NOMO-1 (cell line): ENCODE results near the gene GPHN.

Source experiments
- DNase-seq, 2 experiments: peaks; one replicate each; lab custom pipeline; 2025; ENCODE audit not compliant: unreplicated experiment in 2 of 2; lab: John Stamatoyannopoulos, UW

Gene GPHN

GRCh38 chr14:67192366-67192765 lies 684.4 kb downstream of the GPHN start:
- no peak for DNase-seq

DNA sequence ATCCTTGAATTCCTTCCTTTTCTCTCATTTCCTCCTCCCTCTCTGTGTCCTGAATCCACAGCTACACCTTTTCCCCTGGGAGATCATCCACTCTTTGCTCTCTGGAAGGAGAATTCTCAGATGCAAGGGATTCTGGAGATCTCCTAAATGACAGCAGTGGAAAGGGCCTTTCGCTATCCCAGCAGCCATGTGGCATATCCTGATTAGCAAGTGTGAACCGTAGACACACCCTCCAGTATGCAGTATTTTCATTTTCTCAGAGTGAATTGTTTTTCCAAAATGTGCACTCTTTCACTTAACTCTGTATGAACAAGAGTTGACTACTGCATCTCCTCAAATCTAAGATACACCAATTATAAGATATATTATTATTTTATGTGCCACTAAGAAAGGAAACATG lies 687.3 kb downstream of the GPHN start:
- no peak for DNase-seq

- DNase-seq, result no peak
Observed at GRCh38 chr14:67199016-67199415, 691.1 kb downstream of the GPHN start.

GRCh38 chr14:67207810-67208209 lies 699.9 kb downstream of the GPHN start:
- DNase-seq, result no peak

DNA sequence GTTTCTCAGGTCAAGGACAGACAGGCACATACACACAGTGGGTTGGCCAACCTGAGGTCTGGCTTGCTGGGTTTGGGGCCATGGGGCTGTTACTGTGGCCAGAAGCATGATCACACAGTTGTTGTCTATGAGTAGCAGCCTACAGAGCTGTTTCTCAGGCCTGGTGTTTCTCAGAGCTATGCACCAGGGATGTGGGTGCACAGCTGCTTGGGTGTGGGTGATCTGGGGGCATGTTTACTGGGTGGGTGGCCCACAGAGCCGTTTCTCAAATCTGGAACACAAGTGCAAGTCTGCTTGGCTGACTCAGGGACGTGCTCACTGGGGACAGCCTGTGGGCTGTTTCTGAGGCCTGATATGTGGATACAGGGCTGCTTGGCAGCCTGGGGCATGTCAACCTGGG lies 710.2 kb downstream of the GPHN start:
- DNase-seq, result no peak

GRCh38 chr14:67221248-67221981 lies 713.5 kb downstream of the GPHN start:
- DNase-seq, result no peak

DNA sequence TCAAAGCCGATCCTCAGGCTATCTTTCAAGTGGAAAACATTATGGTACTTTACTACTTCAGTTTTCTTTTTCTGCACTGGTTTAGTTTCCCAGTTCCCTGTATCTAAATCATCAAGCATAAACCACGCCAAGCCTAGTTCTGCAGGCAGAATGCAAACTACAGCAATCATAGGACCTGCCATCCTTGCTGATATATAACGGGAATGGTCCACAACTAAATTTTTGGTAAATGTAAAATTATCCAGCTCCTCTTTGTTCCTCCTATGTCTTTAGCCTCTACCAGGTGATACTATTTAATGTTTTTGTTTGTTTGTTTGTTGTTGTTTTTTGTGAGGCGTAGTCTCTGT lies 714.0 kb downstream of the GPHN start:
- DNase-seq, result no peak

GRCh38 chr14:67225523-67225922 lies 717.6 kb downstream of the GPHN start:
- no peak for DNase-seq

DNA sequence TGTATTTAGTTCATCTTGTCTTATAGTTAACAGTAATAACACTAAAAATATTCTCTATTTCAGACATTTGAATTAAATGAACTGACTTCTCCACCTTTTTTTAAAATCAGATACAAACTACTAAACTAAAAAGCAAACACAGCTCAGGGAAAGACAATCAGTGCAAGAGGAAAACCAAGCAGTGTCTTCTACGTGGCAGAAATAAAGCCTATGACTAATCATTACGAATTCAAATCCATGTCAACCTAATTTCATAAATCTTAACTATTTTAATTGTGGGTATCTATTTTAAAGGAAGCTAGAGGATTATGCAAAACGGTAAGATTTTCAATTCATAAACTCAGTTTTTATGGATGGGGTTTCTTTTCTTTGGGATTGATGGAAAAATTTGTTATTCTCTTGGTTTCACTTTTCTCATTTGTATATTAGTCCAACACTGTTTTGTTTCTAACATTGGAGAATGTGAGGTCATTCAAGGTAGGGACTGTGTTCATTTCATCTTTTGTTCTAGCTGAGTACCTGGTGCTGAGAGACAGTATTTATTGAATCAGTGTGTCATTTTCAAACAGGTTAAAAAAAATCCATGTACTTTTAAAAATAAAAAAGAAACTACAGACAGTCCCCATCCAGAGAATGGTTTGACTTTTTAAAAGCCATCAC lies 720.5 kb downstream of the GPHN start:
- no peak for DNase-seq
